Stimulated activated CD8-positive, alpha-beta memory T cell treated with anti-CD3 and anti-CD28 coated beads, Interleukin-4, amount 100 ng/mL, for 4 hours (primary cell): Measurements from ENCODE around the gene LRATD1.
"Not testable (repeated sequence)": the region's sequence is repeated elsewhere in the genome, so short reads cannot be mapped to it uniquely, and the experiment has no call there.

Experiments
- DNase-seq, 2 donors: peaks; one replicate each; pipeline ENCODE4 v3.0.0-alpha.2; 2020; ENCODE audit warnings: low read depth in 2 of 2, low spot score in 1 of 2

Gene LRATD1

GRCh38 chr2:14632133-14632936 lies at the start of gene LRATD1:
LRATD1 (plus strand) TSS chr2:14632717; CDS start chr2:14633980, 1,263 bp downstream.
- no peak for DNase-seq

GRCh38 chr2:14583059-14583458 lies 49.5 kb upstream of the LRATD1 start:
- DNase-seq: no peak

GRCh38 chr2:14583802-14584201 lies 48.7 kb upstream of the LRATD1 start:
- DNase-seq: no peak

GRCh38 chr2:14587119-14587518 lies 45.4 kb upstream of the LRATD1 start:
- no peak for DNase-seq

GRCh38 chr2:14601156-14601770 lies 31.3 kb upstream of the LRATD1 start:
- no peak for DNase-seq

GRCh38 chr2:14602309-14602708 lies 30.2 kb upstream of the LRATD1 start:
- DNase-seq: no peak

DNA sequence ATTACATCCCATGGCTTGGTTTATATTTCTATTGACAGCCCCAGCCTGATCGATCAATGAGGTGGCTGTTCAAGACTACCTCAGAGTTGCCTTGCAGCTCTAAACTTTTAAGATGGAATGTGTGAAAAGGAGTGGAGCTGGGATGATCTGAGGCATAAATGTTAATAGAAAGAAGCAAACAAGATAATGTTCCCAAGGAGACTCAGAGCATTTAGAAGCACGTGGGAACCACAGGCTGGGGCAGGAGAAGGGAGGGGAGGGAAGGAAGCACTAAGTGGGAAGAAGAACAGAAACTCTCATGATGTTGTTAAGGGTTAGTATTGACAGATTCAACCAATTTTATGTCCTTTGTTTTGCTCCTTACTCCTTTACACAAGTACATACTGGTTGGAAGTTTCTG lies 28.8 kb upstream of the LRATD1 start:
- no peak for DNase-seq

DNA sequence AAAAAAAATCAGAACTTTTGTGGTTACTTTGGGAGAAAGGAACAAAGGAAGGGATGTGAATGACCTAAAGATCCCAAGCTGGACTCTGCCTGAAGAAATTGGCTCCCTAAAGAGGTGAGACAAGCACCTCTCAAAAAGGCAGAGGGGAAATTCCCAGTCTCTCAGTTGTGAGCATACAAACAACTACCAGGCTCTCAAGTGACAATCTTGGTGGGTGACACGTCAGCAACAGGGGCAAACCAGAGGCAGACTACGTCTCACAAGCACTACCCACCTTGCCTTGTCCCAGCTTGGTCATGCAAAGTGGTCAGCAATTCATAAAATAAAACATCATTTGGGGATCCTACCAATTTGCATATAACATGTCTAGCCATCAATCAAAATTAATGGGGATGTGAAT lies 24.3 kb upstream of the LRATD1 start:
- no peak for DNase-seq

DNA sequence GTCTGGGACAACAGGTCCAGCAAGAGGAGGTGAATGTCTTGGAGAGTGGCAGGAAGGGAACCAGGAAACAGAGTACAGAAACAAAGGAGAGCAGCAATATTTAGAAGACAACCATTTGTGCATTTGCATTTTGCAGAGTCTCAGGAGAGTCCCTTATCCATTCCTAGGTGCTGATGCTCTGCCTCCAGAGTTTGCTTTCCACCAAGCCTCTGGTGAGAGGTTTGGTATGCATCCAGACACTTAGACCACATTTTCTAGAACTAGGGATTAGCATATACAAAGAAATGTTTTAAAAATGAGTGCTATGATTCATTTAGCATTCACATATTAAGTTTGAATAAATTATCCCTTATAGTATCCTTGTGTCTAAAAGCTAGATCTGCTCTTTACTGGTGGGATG lies 18.5 kb upstream of the LRATD1 start:
- DNase-seq: no peak

- DNase-seq: no peak
These were observed 17.4 kb upstream of the LRATD1 start for GRCh38 chr2:14615121-14615520.

GRCh38 chr2:14615760-14616159 lies 16.8 kb upstream of the LRATD1 start:
- DNase-seq: no peak

DNA sequence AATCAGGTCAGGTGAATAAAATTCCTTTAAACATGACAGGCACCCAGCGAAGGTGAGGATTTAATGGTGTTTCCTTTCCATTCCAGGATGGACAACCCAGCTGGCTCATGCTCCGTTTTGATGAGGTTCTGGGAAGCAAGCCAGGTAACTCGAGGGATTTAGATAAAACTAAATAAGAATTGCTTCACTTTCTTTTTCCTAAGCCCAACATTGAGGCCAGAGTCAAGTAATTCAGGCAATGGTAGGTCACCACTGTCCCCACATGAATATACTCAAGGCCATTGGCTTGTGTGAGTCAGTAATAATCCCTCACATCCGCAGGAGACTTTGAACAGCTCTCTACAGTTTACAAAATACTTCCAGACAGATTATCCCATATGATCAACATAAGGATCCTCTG lies 16.2 kb upstream of the LRATD1 start:
- DNase-seq: no peak

GRCh38 chr2:14616950-14617349 lies 15.6 kb upstream of the LRATD1 start:
- no peak for DNase-seq

DNA sequence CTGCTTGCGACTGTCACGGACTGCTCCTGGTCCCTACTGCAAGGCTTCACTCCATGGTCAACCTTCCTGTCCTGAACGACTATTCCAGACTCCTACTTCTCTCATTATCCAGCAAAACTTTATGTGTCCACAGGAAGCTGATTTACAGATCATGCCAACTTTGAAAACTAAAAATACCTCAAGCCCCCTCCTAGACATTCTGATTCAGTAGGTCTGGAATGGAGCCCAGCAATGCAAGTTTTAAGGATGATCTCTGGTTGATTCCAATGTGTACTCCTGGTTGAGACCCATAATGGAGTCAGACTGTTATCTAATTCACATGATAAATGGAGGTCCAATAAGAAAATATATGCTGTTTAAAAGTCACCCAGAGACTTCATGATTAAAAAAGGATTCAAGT lies 13.1 kb upstream of the LRATD1 start:
- DNase-seq: no peak

- DNase-seq: no peak
These were observed 11.4 kb upstream of the LRATD1 start for GRCh38 chr2:14621114-14621513.

DNA sequence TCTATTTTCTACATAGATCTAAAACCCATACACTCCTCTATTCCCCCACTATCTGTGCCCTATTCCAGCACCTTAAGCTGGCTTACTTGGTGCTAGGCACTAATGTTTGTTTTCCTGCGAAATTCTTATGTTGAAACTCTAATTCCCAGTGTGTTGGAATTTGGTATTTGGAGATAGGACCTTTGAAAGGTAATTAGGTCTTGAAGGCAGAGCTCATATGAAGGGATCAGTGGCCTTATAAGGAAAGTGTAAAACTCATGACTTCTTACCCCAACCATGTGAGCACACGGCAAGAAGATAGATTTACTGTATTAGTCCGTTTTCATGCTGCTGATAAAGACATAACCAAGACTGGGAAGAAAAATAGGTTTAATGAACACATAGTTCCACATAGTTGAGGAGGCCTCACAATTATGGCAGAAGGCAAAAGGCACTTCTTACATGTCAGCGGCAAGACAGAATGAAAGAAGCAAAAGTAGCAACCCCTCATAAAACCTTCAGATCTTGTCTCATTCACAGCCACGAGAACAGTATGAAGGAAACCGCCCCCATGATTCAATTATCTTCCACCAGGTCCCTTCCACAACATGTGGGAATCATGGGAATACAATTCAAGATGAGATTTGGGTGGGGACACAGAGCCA lies 10.5 kb upstream of the LRATD1 start:
- DNase-seq: no peak

- DNase-seq: not testable (repeated sequence)
These were observed 10.0 kb upstream of the LRATD1 start for GRCh38 chr2:14622550-14622939.

- DNase-seq: no peak
These were observed 9.3 kb upstream of the LRATD1 start for GRCh38 chr2:14623237-14623636.

- DNase-seq: no peak
These were observed 5.6 kb upstream of the LRATD1 start for GRCh38 chr2:14626873-14627272.

DNA sequence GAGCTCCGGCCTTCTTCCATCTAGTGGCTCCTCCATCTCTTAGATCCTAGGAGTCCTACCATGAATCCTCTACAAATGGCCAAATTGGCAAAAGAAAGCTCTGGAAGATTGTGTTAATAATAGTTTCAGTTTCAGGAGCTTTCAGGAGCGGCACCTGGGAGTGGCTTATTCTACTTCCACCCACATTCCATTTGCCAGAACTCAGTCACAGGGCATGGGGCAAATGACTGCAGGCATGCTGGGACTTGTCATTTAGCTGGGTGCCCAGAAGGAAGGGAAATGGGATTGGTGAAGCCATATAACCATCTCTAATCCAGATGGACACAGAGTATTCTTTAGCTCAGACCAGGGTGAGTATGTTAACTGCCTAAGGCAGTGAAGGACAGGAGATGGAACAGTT lies 3.6 kb upstream of the LRATD1 start:
- no peak for DNase-seq

DNA sequence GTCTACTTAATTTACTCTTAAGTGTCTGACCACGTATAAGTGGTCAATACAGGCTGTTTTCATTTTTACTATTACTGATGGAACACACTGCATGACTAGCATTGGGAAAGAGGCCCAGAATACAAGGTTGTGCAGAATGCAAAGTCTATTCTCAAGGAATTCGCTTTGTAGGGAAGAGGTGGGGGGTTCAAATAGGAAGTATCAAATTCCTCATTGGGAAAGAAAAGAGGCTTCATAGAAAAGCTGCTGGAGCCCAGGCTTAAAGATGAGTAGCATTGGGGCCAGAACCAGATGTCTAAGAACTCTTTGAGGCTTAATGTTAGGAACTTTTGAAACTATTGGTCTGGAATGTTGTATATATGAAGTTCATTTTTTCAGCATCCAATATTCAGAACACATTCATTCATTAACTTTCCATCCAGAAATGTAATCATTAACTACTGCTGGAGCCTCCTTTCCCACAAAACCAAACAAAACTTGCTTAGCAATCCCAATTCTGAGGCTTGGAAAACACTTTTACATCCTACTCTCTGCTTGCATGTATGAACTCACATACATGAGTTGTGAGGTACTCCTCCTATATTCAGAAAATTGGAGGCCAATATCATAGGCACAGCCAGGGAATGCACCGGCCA lies 994 bp upstream of the LRATD1 start:
- no peak for DNase-seq

DNA sequence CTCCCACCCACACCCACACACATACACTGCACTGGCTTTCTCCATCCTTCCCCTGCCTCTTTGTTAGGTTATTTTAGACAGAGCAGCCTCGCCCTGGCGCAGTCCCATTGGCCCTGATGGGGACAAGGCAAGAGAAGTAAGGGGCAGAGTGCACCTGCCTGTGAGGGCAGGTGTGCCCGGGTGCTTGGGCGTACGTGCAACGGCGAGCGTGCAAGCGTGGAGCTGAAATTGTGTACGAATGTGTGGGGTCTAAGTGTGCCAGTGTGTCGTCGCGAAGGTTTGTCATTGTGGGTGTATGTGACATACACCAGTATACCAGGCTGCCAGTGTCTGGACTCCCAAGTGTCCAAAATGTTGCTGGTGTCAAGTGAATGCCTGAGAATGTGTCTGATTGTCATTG lies 544 bp downstream of the LRATD1 start:
- DNase-seq: no peak
